Measurements from ENCODE around the gene DMBT1.

- TF ChIP-seq TAF1 (IDR thresholded peaks at IDR 0.05; ENCODE audit: low read depth, low read length), result no peak
- TF ChIP-seq POLR2A (IDR thresholded peaks at IDR 0.05; ENCODE audit: low read depth, low read length), result no peak
These were observed 82.4 kb downstream of the DMBT1 start for GRCh38 chr10:122642726-122643605.
